Ecto neural progenitor cell (in vitro differentiated cells): ENCODE results near the gene SYNJ2.
A peak's percentile ranks its signal among the peaks of the same experiment; 100 is the strongest.

Experiments
- DNase-seq: peaks from one replicate; pipeline ENCODE4 v3.0.0-alpha.2; 2018; ENCODE audit warnings: low spot score

SYNJ2 gene

GRCh38 chr6:158060455-158061360 lies 79.0 kb downstream of the SYNJ2 start:
- no peak for DNase-seq

DNA sequence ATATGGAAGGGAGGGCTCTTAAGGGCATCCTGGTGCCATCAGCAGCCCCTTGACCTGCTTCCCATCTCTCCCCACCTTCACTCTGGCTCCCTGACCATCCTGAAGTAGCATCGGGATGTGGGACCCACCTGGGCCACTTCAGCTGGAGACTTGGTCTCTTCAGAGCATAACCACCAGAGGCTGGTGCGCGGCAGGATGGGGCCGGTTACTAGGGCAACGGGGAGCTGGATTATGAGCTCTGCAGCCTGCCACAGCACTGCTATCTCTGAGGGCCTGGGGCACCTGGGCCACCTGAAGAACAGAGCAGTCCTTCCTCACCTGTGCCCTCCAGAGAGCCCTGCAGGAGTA lies 79.7 kb downstream of the SYNJ2 start:
- no peak for DNase-seq

GRCh38 chr6:158061709-158062461 lies 80.2 kb downstream of the SYNJ2 start:
- no peak for DNase-seq

GRCh38 chr6:158063736-158064135 lies 82.1 kb downstream of the SYNJ2 start:
- DNase-seq, result no peak

- no peak for DNase-seq
These were observed 83.1 kb downstream of the SYNJ2 start for GRCh38 chr6:158064725-158065251.

- DNase-seq, result no peak
These were observed 84.6 kb downstream of the SYNJ2 start for GRCh38 chr6:158066136-158066781.

GRCh38 chr6:158067436-158068015 lies 85.9 kb downstream of the SYNJ2 start:
- DNase-seq, result no peak

GRCh38 chr6:158068156-158068892 lies 86.7 kb downstream of the SYNJ2 start:
- DNase-seq, result no peak

- no peak for DNase-seq
These were observed 87.5 kb downstream of the SYNJ2 start for GRCh38 chr6:158068893-158069799.

DNA sequence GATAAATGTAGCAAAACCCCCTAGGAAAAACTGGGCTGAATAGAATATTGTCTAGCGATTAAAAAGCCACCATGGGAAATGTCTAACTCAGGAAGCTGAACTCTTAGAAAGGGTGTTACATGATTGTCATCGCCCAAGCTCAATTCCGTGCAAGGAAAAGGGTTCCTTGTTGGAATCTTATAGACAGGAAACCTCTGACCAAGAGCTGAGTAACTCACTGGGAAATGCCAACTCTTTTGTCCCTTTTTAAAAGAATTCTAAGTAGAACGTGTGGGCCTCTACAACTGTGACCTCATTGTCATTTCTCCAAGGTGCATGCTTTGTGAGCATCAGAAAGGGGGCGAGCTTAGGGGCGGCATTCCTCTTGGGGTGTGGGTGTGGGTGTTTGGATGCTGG lies 88.1 kb downstream of the SYNJ2 start:
- DNase-seq, result no peak

GRCh38 chr6:158070513-158070912 lies 88.8 kb downstream of the SYNJ2 start:
- DNase-seq, result no peak

GRCh38 chr6:158071121-158072082 lies 89.7 kb downstream of the SYNJ2 start:
- DNase-seq, result no peak

DNA sequence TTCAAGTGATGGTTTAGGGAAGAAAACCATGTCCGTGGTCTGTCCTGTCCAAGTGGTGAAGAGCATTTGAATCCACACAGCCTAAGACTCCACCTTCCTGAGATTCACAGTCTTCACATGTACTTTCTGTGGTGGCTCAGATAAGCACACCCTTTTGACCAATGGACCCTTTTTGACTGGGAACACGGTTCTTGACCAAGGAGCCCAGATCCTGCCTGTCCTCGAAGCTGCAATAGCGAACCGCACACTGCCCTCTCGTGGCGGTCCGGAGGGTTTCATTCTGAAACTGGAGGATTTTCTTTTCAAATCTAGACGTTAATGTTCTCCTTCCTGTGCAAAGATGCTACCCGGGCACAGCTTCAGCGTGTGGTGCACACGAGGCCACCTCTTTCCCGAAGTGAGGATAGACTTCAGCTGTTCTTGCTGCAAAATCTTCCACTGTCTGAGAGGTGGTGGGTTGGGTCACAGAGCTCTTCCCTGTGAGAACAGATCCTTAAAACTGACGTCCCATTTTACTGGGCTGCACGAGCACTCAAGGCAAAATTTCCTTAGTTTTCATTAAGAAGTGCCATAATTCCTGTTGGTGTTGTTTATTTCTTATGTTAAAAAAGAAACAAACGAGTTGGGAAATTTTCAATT lies 90.5 kb downstream of the SYNJ2 start:
- DNase-seq, result peak; percentile 75

- DNase-seq, result no peak
These were observed 92.1 kb downstream of the SYNJ2 start for GRCh38 chr6:158073776-158074175.

DNA sequence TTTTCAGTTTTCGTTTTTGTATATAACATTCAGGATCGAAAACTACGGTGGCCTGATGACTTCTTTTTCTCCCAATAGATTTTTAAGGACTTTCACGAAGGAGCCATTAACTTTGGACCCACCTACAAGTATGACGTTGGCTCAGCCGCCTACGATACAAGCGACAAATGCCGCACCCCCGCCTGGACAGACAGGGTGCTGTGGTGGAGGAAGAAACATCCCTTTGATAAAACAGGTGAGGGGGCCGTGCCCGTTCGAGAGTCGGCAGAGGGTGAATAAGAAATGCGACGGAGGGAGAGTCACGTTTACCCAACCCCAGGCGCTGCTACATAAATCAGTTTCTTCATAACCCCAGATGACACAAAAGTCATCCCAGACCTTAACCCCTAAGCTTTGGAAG lies 94.9 kb downstream of the SYNJ2 start:
- no peak for DNase-seq

- no peak for DNase-seq
These were observed 96.0 kb downstream of the SYNJ2 start for GRCh38 chr6:158077676-158078075.

GRCh38 chr6:158078320-158078719 lies 96.7 kb downstream of the SYNJ2 start:
- no peak for DNase-seq

DNA sequence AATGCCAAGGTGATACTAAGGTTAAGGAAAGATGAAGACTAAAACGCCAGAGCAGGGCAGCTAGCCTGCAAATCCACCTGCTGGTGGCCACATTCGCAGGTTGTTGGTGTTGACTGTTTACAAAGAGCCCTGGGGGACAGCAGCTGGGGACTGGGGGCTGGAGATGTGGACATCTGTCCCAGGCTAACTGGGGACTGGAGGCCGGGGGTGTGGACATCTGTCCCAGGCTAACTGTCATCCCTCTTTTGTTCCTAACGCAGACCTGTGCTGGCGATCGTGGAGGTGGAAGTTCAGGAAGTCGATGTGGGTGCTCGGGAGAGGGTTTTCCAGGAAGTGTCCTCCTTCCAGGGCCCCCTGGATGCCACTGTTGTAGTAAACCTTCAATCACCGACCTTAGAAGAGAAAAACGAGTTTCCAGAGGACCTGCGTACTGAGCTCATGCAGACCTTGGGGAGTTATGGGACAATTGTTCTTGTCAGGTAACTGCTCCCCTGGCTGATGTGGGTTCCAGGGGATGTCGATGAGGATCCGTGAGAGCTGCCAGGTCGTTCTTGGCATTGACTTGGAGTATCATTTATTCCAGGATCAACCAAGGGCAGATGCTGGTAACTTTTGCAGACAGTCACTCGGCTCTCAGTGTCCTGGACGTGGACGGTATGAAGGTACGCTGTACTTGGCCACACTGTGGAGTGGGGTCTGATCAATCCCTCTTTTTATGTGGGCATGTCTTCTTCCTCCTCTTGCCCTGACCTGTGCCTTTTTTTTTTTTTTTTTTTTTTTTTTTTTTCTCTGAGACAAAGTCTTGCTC lies 99.4 kb downstream of the SYNJ2 start:
- no peak for DNase-seq
